GM10248 (cell line): ENCODE results near the gene SLC7A8.
A peak's percentile ranks its signal among the peaks of the same experiment; 100 is the strongest.

ENCODE experiments used
- CTCF ChIA-PET: fragments of 300-600 bp; sonication (Branson Sonifier 250); formaldehyde crosslinking; extraction: SDS; loops from one replicate; lab custom pipeline; 2021; ENCODE audit warnings: antibody characterized with exemption; lab: Yijun Ruan, JAX
- POLR2A ChIA-PET: fragments of 350-650 bp; sonication (Branson Sonifier 250); formaldehyde crosslinking; extraction: SDS; loops from one replicate; lab custom pipeline; 2020; ENCODE audit warnings: antibody characterized with exemption; lab: Yijun Ruan, JAX
- DNase-seq: peaks from one replicate; pipeline ENCODE4 v3.0.0; 2012; ENCODE audit errors: extremely low spot score
- CTCF ChIP-seq: IDR thresholded peaks from 2 replicates; pipeline ENCODE4 v1.5.1; 2012; ENCODE audit warnings: mild to moderate bottlenecking, low read depth; ENCODE audit errors: extremely low read depth, missing control alignments, control extremely low read depth

SLC7A8 gene

GRCh38 chr14:23119363-23120327, 63.8 kb downstream of the SLC7A8 start:
- TF ChIP-seq CTCF, result no peak
- POLR2A ChIA-PET, result interaction anchor here (1.0 kb wide), 1 partner anchor 24 kb away, joined by 3 read pairs; the partner anchor contains the start of genes ACIN1 and C14orf119
- DNase-seq, result peak; percentile 53

DNA sequence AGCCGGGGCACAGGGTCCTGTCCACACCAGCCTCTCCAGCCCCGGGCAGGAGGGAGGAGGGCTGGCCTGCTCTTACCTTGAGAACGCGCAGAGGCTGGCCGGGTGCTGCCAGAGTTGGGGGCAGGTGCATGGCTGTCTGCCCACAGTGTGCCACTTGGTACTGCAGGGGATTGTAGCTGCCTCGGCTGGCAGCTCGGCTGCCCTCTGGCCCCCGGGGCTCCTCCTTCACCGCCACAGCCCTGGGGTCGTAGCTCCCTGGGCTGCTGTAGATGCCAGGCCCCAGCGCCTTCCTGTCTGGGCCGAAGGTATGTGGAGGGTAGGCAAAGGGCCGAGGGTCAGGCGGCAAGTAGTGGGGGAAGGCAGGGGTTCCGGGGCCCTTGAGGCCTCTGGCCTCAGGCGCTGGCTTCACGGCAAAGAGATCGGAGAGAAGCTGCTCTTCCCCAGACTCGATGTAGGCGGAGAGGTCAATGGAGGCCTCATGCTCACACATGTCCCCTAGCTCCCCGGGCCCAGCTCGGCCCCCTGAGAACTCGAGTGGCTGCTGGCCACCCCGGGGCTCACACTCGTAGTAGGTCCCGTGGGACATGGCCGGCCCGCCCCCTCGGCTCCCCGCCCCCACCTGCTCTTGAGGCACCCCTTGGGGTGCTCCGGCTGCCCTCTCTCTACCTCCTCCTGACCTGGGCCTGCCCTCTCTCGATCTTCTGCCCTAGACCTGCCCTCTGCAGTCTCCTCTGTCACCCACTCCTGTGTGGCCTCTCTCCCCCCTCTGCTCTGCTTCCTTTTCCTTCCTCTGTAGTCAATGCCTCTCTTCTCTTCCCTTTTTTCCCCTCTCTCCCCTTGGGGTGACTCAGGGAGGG, 64.7 kb downstream of the SLC7A8 start, which contains the start of gene CEBPE:
CEBPE (minus strand) TSS at position 750 of the 857 bp plus-strand sequence; CDS start at position 586, 164 bp downstream.
- DNase-seq, result no peak
- ChIA-PET CTCF (interaction anchor here (0.8 to 8.8 kb wide), 13 partner anchors 8 to 262 kb away, joined by 3 to 164 read pairs (median 5); partner anchors contain the start of genes ACIN1, C14orf119 and SLC7A8), POLR2A (interaction anchor here (1.0 kb wide), 1 partner anchor 23 kb away, joined by 3 read pairs; the partner anchor contains the start of genes ACIN1 and C14orf119)
- no peak for TF ChIP-seq CTCF

More at GRCh38 chr14:23119363-23120327, 63.8 kb downstream of the SLC7A8 start:
- CTCF ChIA-PET, result interaction anchor here (0.8 to 8.8 kb wide), 29 partner anchors 9 to 441 kb away, joined by 3 to 164 read pairs (median 6); partner anchors contain the start of genes ACIN1, C14orf119, HOMEZ and SLC7A8

GRCh38 chr14:23117371-23118020, 66.0 kb downstream of the SLC7A8 start:
- ChIA-PET CTCF (interaction anchor here (0.8 to 8.8 kb wide), 3 partner anchors 7 to 263 kb away, joined by 3 to 164 read pairs (median 47); partner anchors contain the start of gene SLC7A8), POLR2A (no interaction called here)
- TF ChIP-seq CTCF, result no peak
- no peak for DNase-seq

- POLR2A ChIA-PET, result no interaction called here
- CTCF ChIA-PET, result no interaction called here
- no peak for DNase-seq
- TF ChIP-seq CTCF, result no peak
Measured at GRCh38 chr14:23115918-23116317, 67.5 kb downstream of the SLC7A8 start.

DNA sequence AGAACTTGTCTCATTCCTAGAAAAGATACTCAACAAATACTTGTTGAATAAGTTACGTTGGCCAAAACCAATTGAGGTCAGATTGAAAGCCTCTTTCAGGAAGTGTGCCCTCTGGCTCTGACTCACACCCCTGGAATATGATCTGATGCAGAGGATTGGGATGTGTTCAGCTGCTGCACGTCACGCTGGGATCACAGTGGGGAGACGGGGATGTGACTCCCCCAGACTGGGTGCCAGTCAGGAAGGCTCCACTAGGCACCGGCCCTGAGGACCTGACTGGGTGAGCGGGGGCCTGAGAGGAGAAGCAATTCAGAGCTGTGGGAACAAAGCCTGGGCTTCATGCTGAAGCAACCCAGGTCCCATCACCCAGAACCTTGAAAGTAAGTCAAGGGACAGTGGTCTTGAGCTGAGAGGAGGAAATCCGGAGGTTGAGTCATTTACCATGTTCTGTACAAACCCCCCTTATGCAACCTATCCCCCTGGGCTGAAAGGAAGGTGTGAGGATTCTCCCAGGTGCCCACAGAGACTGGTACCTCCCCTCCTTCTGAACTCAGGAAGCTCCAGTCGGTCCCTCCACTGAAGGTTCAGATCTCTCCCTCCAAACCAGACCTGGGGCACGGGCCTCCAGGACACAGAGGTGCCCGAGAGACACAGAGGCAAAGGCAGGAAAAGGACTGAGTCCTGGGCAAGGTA, 68.3 kb downstream of the SLC7A8 start:
- DNase-seq, result no peak
- POLR2A ChIA-PET, result no interaction called here
- TF ChIP-seq CTCF, result no peak
- CTCF ChIA-PET, result no interaction called here
